Kasumi-1 (cell line): ENCODE measurements around the gene PHF20.
"Not testable (repeated sequence)": the region's sequence is repeated elsewhere in the genome, so short reads cannot be mapped to it uniquely, and the experiment has no call there.

ENCODE experiments used
- DNase-seq, 2 experiments: peaks; one replicate each; lab custom pipeline; 2025; lab: John Stamatoyannopoulos, UW

The PHF20 gene

GRCh38 chr20:35929301-35929700 is 157.5 kb downstream of the PHF20 start:
- DNase-seq = no peak

GRCh38 chr20:35934050-35934449 is 162.2 kb downstream of the PHF20 start:
- no peak for DNase-seq

GRCh38 chr20:35939264-35939663 is 167.4 kb downstream of the PHF20 start:
- no peak for DNase-seq

GRCh38 chr20:35941620-35942019 is 169.8 kb downstream of the PHF20 start:
- no peak for DNase-seq

GRCh38 chr20:35942243-35942642 is 170.4 kb downstream of the PHF20 start:
- peak in 1 of 2 experiments; percentile 13 for DNase-seq

- peak; percentile 52 to 63 for DNase-seq
Measured at GRCh38 chr20:35947489-35947888, 175.7 kb downstream of the PHF20 start.

- no peak for DNase-seq
Measured at GRCh38 chr20:35947907-35948306, 176.1 kb downstream of the PHF20 start.

GRCh38 chr20:35950093-35950492 is 178.3 kb downstream of the PHF20 start:
- no peak for DNase-seq

GRCh38 chr20:35952080-35952479 is 180.3 kb downstream of the PHF20 start:
- DNase-seq = not testable (repeated sequence)

GRCh38 chr20:35952480-35953386 is 180.9 kb downstream of the PHF20 start:
- peak; percentile 53 to 70 for DNase-seq

- DNase-seq = peak; percentile 5 to 31
Measured at GRCh38 chr20:35953387-35954199, 181.8 kb downstream of the PHF20 start.

- DNase-seq = peak; percentile 94 to 96
Measured at GRCh38 chr20:35954200-35954906, 182.5 kb downstream of the PHF20 start, which contains the start of gene SCAND1. TSS of gene SCAND1 (minus strand) at chr20:35954502. CDS start at chr20:35954284, 218 bp downstream.

GRCh38 chr20:35954907-35955251 is 183.1 kb downstream of the PHF20 start:
- DNase-seq = peak; percentile 22 to 39

- DNase-seq = no peak
Measured at GRCh38 chr20:35956616-35957015, 184.8 kb downstream of the PHF20 start.

GRCh38 chr20:35959291-35959690 is 187.5 kb downstream of the PHF20 start:
- DNase-seq = not testable (repeated sequence)

- no peak for DNase-seq
Measured at GRCh38 chr20:35963878-35964277, 192.1 kb downstream of the PHF20 start.

- no peak for DNase-seq
Measured at GRCh38 chr20:35967979-35968640, 196.3 kb downstream of the PHF20 start, which contains the start of gene CNBD2. TSS of gene CNBD2 (plus strand) at chr20:35968590. CDS start at chr20:35968763, 173 bp downstream.

- DNase-seq = no peak
Measured at GRCh38 chr20:35968930-35969329, 197.1 kb downstream of the PHF20 start.

GRCh38 chr20:35971981-35972380 is 200.2 kb downstream of the PHF20 start:
- no peak for DNase-seq

- no peak for DNase-seq
Measured at GRCh38 chr20:35972462-35972861, 200.6 kb downstream of the PHF20 start.

GRCh38 chr20:35974256-35974655 is 202.4 kb downstream of the PHF20 start:
- DNase-seq = no peak
